Endothelial cell of umbilical vein (primary cell): ENCODE results near the gene TIMM21. TPM values are rescaled to one million over a fixed set of nuclear protein-coding genes. Genes with fewer than 3 reads are reported as not detected.

Experiments
- BruUV-seq: library from RNA; stranded (reverse); fragments of 400-500 nt; replicated peaks from 2 replicates; lab custom pipeline; 2021; lab: Mats Ljungman, UMichigan
- CTCF ChIA-PET: fragments of 300-600, 350-600 bp; sonication (Branson Sonifier 250); formaldehyde crosslinking; loops from one replicate; lab custom pipeline; 2021; ENCODE audit warnings: antibody characterized with exemption, inconsistent platforms; lab: Charles Lee
- POLR2A ChIA-PET: fragments of 300-600, 350-600 bp; sonication (Branson Sonifier 250); formaldehyde crosslinking; loops from one replicate; lab custom pipeline; 2021; ENCODE audit warnings: antibody characterized with exemption, inconsistent platforms; lab: Charles Lee
- DNase-seq: peaks from one replicate; pipeline ENCODE4 v3.0.0-alpha.2; 2011; ENCODE audit warnings: low read depth, low spot score
- FAIRE-seq: peaks from 2 replicates; lab custom pipeline; 2011; peaks lifted over from hg19 to GRCh38; lab: Jason Lieb, UNC
- H2AFZ ChIP-seq: 2 replicates; pipeline ENCODE4 v1.6.0; 2012; ENCODE audit warnings: low read depth, low read length, control low read depth, inconsistent platforms
- H3K27ac ChIP-seq: 2 replicates; pipeline ENCODE4 v1.5.1; 2011; ENCODE audit warnings: low read depth, mild to moderate bottlenecking, control low read depth, low read length, moderate library complexity; ENCODE audit not compliant: insufficient read depth
- H3K27me3 ChIP-seq, 2 experiments: 2 replicates each; pipeline versions ENCODE4 v1.6.0 to v1.6.1; 2011; ENCODE audit warnings: low read length in 2 of 2, mixed read lengths in 1 of 2; ENCODE audit not compliant: control insufficient read depth in 2 of 2, insufficient read depth in 2 of 2
- H3K36me3 ChIP-seq, 2 experiments: 2 replicates in 1 of 2; 3 replicates in 1 of 2; pipeline ENCODE4 v1.5.1; 2011; ENCODE audit warnings: low read length in 2 of 2, mild to moderate bottlenecking in 1 of 2, moderate library complexity in 1 of 2; ENCODE audit not compliant: control insufficient read depth in 2 of 2, insufficient read depth in 2 of 2; ENCODE audit errors: extremely low read depth in 1 of 2
- H3K4me1 ChIP-seq: 3 replicates; pipeline ENCODE4 v1.5.1; 2011; ENCODE audit warnings: mild to moderate bottlenecking, low read length; ENCODE audit not compliant: control insufficient read depth, insufficient read depth; ENCODE audit errors: extremely low read depth
- H3K4me2 ChIP-seq: 2 replicates; pipeline ENCODE4 v1.6.1; 2011; ENCODE audit warnings: low read length, control low read depth, mixed read lengths; ENCODE audit not compliant: insufficient read depth
- H3K4me3 ChIP-seq, 3 experiments: fragments of 200-600 bp in 1 of 3; sonication (generic), shearing (Covaris generic) in 1 of 3; replicated peaks in 1 of 3; 2 replicates each; pipeline ENCODE4 v1.5.1; 2011 to 2016; ENCODE audit warnings: control low read depth in 3 of 3, low read length in 3 of 3, mild to moderate bottlenecking in 2 of 3, inconsistent platforms in 1 of 3, low read depth in 1 of 3, moderate library complexity in 1 of 3; ENCODE audit not compliant: insufficient read depth in 1 of 3
- H3K79me2 ChIP-seq: 2 replicates; pipeline ENCODE4 v1.6.0; 2012; ENCODE audit warnings: low read length, inconsistent platforms; ENCODE audit not compliant: control insufficient read depth, insufficient read depth
- H3K9ac ChIP-seq: replicated peaks from 2 replicates; pipeline ENCODE3; 2011; ENCODE audit warnings: low read length, control low read depth; ENCODE audit not compliant: insufficient read depth; ENCODE audit errors: extremely low read depth
- H3K9me1 ChIP-seq: replicated peaks from 3 replicates; pipeline ENCODE4 v1.6.0; 2011; ENCODE audit warnings: mild to moderate bottlenecking, low read length; ENCODE audit not compliant: control insufficient read depth, insufficient read depth; ENCODE audit errors: extremely low read depth
- H3K9me3 ChIP-seq: replicated peaks from 2 replicates; pipeline ENCODE4 v1.5.1; 2012; ENCODE audit warnings: low read length, inconsistent platforms; ENCODE audit not compliant: control insufficient read depth, insufficient read depth
- H4K20me1 ChIP-seq: replicated peaks from 2 replicates; pipeline ENCODE3; 2011; ENCODE audit warnings: mild to moderate bottlenecking, low read length; ENCODE audit not compliant: control insufficient read depth, insufficient read depth; ENCODE audit errors: extremely low read depth
- EZH2 ChIP-seq: IDR thresholded peaks from 2 replicates; pipeline ENCODE4 v1.6.1; 2012; ENCODE audit warnings: borderline replicate concordance, low read depth, mild to moderate bottlenecking, moderate library complexity, low read length, inconsistent platforms; ENCODE audit not compliant: severe bottlenecking
- FOS ChIP-seq: IDR thresholded peaks from 2 replicates; pipeline ENCODE4 v1.6.1; 2011; ENCODE audit warnings: mild to moderate bottlenecking, low read length, moderate library complexity, borderline replicate concordance; ENCODE audit not compliant: insufficient read depth
- GATA2 ChIP-seq: IDR thresholded peaks from 2 replicates; pipeline ENCODE4 v1.7.0; 2011; ENCODE audit warnings: low read depth, mild to moderate bottlenecking, moderate library complexity, mixed read lengths, low read length; ENCODE audit not compliant: insufficient read length, insufficient read depth
- JUN ChIP-seq: IDR thresholded peaks from 2 replicates; pipeline ENCODE4 v1.6.1; 2011; ENCODE audit warnings: borderline replicate concordance, low read depth; ENCODE audit not compliant: insufficient read length, insufficient read depth
- MYC ChIP-seq: IDR thresholded peaks from one replicate; pipeline ENCODE4 v1.6.1; 2011; ENCODE audit warnings: mild to moderate bottlenecking, low read depth, low read length
- POLR2A ChIP-seq: IDR thresholded peaks from 2 replicates; pipeline ENCODE4 v1.6.1; 2012; ENCODE audit warnings: low read depth, mild to moderate bottlenecking, control low read depth, low read length
- POLR2AphosphoS5 ChIP-seq: IDR thresholded peaks from 2 replicates; pipeline ENCODE4 v1.6.1; 2012; ENCODE audit warnings: low read depth, mild to moderate bottlenecking, control low read depth, low read length, moderate library complexity; ENCODE audit not compliant: insufficient read depth
- dilution Hi-C: fragments of 300-500 bp; cut with MboI; formaldehyde crosslinking; loops from one replicate; pipeline ENCODE4 v1.15.0; 2019; ENCODE audit warnings: low sequenced_read_pairs; ENCODE audit not compliant: extremely low pct_ligation_motif_present
- intact Hi-C: fragments of 100-400 bp; cut with micrococcal nuclease; formaldehyde crosslinking; loops from one replicate; pipeline ENCODE4 v1.10.0; 2022
- polyA plus RNA-seq, 4 experiments: library from polyadenylated mRNA; depleted of rRNA in 3 of 4; stranded (reverse) in 3 of 4; unstranded in 1 of 4; fragments of >200 nt; gene quantifications; 2 replicates each; pipeline versions ENCODE4 v1.2.1 to v1.2.3, GENCODE V29; 2011 to 2012; ENCODE audit warnings: missing spikeins in 1 of 4
- total RNA-seq: library from RNA; stranded (reverse); gene quantifications from 2 replicates; pipeline ENCODE4 v1.2.3, GENCODE V29; 2021
- TF ChIP-seq, protein P1 (sequence below): IDR thresholded peaks from 2 replicates; pipeline ENCODE4 v1.6.1; 2011; ENCODE audit not compliant: insufficient read depth, insufficient read length
- TF ChIP-seq, protein P2 (sequence below), 2 donors: IDR thresholded peaks; 1 replicate in 1 of 2; 2 replicates in 1 of 2; pipeline ENCODE4 v1.5.1; 2011; ENCODE audit warnings: low read length in 2 of 2, mild to moderate bottlenecking in 2 of 2, moderate library complexity in 2 of 2, control low read depth in 1 of 2, inconsistent platforms in 1 of 2, low read depth in 1 of 2; ENCODE audit not compliant: insufficient read depth in 1 of 2; ENCODE audit errors: extremely low read depth in 1 of 2

TIMM21 gene
- total and polyA plus RNA-seq, 2 donors (not counting 3 experiments of a cell fraction or from before 2014, with no cell fraction given): 22.9 to 38.9 TPM

DNA sequence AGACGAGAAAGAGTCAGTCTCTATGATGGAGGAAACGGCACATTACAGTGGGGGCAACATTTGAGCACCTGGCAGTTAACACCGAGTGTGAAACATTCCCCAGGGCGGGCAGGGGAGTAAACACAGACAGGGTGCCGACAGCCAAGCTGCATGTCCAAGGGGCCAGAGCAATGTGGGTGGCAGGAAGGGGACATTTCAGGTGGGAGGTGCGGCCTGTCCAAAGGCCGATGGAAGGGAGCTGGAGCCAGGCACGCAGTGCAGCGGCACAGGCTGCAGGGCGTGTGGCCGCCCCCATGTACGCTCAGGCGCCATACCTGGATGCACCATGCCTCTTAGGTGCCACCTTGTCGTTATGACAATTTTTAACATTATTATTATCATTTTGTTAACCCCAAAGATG lies 43.3 kb downstream of the TIMM21 start:
- intact Hi-C loops: no loop called here
- dilution Hi-C loops: no loop called here
- no TSS peak for BruUV-seq

More for the DNA sequence above, 43.3 kb downstream of the TIMM21 start:
- H3K27ac ChIP-seq: no peak overlapping the region
- DNase-seq (no peak), FAIRE-seq (no peak)
- H3K4me1 ChIP-seq: no peaks in the 10 kb centered on the region
- H4K20me1 ChIP-seq: no peaks in the 10 kb centered on the region
- ChIA-PET POLR2A (no interaction called here), CTCF (interaction anchor here (4.6 kb wide), 1 partner anchor 150 kb away, joined by 86 read pairs; no protein-coding TSS in a partner anchor)
- H3K27me3 ChIP-seq: peaks cover 0 to 3% of the 10 kb centered on the region in 2 experiments
- no peak overlapping the region for H3K4me2 ChIP-seq
- TF ChIP-seq FOS (no peak), POLR2AphosphoS5 (no peak), MYC (no peak), EZH2 (no peak), JUN (no peak), POLR2A (no peak), GATA2 (no peak)
- TF ChIP-seq, protein P1, sequence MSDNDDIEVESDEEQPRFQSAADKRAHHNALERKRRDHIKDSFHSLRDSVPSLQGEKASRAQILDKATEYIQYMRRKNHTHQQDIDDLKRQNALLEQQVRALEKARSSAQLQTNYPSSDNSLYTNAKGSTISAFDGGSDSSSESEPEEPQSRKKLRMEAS: no peak
- TF ChIP-seq, protein P2, sequence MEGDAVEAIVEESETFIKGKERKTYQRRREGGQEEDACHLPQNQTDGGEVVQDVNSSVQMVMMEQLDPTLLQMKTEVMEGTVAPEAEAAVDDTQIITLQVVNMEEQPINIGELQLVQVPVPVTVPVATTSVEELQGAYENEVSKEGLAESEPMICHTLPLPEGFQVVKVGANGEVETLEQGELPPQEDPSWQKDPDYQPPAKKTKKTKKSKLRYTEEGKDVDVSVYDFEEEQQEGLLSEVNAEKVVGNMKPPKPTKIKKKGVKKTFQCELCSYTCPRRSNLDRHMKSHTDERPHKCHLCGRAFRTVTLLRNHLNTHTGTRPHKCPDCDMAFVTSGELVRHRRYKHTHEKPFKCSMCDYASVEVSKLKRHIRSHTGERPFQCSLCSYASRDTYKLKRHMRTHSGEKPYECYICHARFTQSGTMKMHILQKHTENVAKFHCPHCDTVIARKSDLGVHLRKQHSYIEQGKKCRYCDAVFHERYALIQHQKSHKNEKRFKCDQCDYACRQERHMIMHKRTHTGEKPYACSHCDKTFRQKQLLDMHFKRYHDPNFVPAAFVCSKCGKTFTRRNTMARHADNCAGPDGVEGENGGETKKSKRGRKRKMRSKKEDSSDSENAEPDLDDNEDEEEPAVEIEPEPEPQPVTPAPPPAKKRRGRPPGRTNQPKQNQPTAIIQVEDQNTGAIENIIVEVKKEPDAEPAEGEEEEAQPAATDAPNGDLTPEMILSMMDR (IDR thresholded peaks at IDR 0.05; ENCODE audit: extremely low read depth in 1 of 2, insufficient read depth in 1 of 2, low read depth in 1 of 2, low read length in 2 of 2): no peak
- H2AFZ ChIP-seq: no peak overlapping the region
- no peaks in the 10 kb centered on the region for H3K36me3 ChIP-seq
- H3K9me3 ChIP-seq: no peaks in the 10 kb centered on the region
- no peaks in the 10 kb centered on the region for H3K9me1 ChIP-seq
- H3K9ac ChIP-seq: no peak overlapping the region
- no peak overlapping the region for H3K4me3 ChIP-seq
- no peaks in the 10 kb centered on the region for H3K79me2 ChIP-seq
